HepG2 (cell line): ENCODE data around the gene CLTA. TPM values are rescaled to one million over a fixed set of nuclear protein-coding genes. Genes with fewer than 3 reads are reported as not detected.
A peak's percentile ranks its signal among the peaks of the same experiment; 100 is the strongest.

Experiments
- BRD4 ChIP-seq: sonication (generic); formaldehyde crosslinking; IDR thresholded peaks from 2 replicates; pipeline ENCODE4 v1.4.0; 2020; ENCODE audit warnings: missing genetic modification reagents
- CENPX ChIP-seq: sonication (generic); formaldehyde crosslinking; IDR thresholded peaks from 2 replicates; pipeline ENCODE4 v1.9.0; 2021; ENCODE audit warnings: mild to moderate bottlenecking, missing genetic modification reagents, moderate library complexity
- FOXA3 ChIP-seq: IDR thresholded peaks from 2 replicates; pipeline ENCODE4 v1.6.1; 2016; ENCODE audit warnings: missing genetic modification reagents, missing compliant biosample characterization
- FUBP1 ChIP-seq: sonication (generic); formaldehyde crosslinking; IDR thresholded peaks from 2 replicates; pipeline ENCODE4 v1.5.1; 2020; ENCODE audit warnings: missing genetic modification reagents, mild to moderate bottlenecking, borderline replicate concordance
- GPBP1L1 ChIP-seq: sonication (generic); formaldehyde crosslinking; IDR thresholded peaks from 2 replicates; pipeline ENCODE4 v1.5.0; 2020; ENCODE audit warnings: mild to moderate bottlenecking, missing genetic modification reagents
- HCFC1 ChIP-seq: fragments of 150-350 bp; IDR thresholded peaks from 2 replicates; pipeline ENCODE4 v1.6.1; 2014; ENCODE audit warnings: low read depth, low read length
- HES4 ChIP-seq: sonication (generic); formaldehyde crosslinking; IDR thresholded peaks from 2 replicates; pipeline ENCODE4 v1.9.0; 2021; ENCODE audit warnings: mild to moderate bottlenecking, missing genetic modification reagents, borderline replicate concordance
- IRF9 ChIP-seq: sonication (generic); formaldehyde crosslinking; IDR thresholded peaks from 2 replicates; pipeline ENCODE4 v1.8.0; 2022; ENCODE audit warnings: missing genetic modification reagents, mild to moderate bottlenecking, borderline replicate concordance
- IRX3 ChIP-seq: sonication (generic); formaldehyde crosslinking; IDR thresholded peaks from 2 replicates; pipeline ENCODE4 v1.8.1; 2023; ENCODE audit warnings: mild to moderate bottlenecking, low read depth, missing genetic modification reagents, borderline replicate concordance
- KLF13 ChIP-seq: sonication (generic); formaldehyde crosslinking; IDR thresholded peaks from 2 replicates; pipeline ENCODE4 v1.4.0; 2020; ENCODE audit warnings: mild to moderate bottlenecking, missing genetic modification reagents
- KMT2B ChIP-seq: IDR thresholded peaks from 2 replicates; pipeline ENCODE4 v1.6.1; 2016; ENCODE audit warnings: missing genetic modification reagents, missing compliant biosample characterization
- MEIS2 ChIP-seq: sonication (generic); formaldehyde crosslinking; IDR thresholded peaks from 2 replicates; pipeline ENCODE4 v1.9.0; 2021; ENCODE audit warnings: mild to moderate bottlenecking, missing genetic modification reagents
- RELA ChIP-seq: sonication (generic); formaldehyde crosslinking; IDR thresholded peaks from 2 replicates; pipeline ENCODE4 v1.4.0; 2020; ENCODE audit warnings: missing genetic modification reagents
- SIN3A ChIP-seq: IDR thresholded peaks from 2 replicates; pipeline ENCODE4 v1.6.1; 2011; ENCODE audit warnings: low read depth, mild to moderate bottlenecking, control low read depth, low read length, borderline replicate concordance
- SMARCC2 ChIP-seq: fragments of 450-650 bp; IDR thresholded peaks from 2 replicates; pipeline ENCODE4 v1.6.1; 2017; ENCODE audit warnings: antibody characterized with exemption, mild to moderate bottlenecking
- SNAPC5 ChIP-seq: sonication (generic); formaldehyde crosslinking; IDR thresholded peaks from 2 replicates; pipeline ENCODE4 v1.8.1; 2023; ENCODE audit warnings: mild to moderate bottlenecking, missing genetic modification reagents, borderline replicate concordance
- STAG1 ChIP-seq: sonication (generic); formaldehyde crosslinking; IDR thresholded peaks from 2 replicates; pipeline ENCODE4 v1.4.0; 2020; ENCODE audit warnings: missing genetic modification reagents
- TCF7L2 ChIP-seq: IDR thresholded peaks from 2 replicates; pipeline ENCODE4 v1.6.1; 2011; ENCODE audit warnings: mild to moderate bottlenecking, low read depth, low read length, moderate library complexity
- TP53 ChIP-seq: sonication (generic); formaldehyde crosslinking; conservative IDR thresholded peaks from 2 replicates; pipeline ENCODE4 v1.4.0; 2020; ENCODE audit warnings: missing genetic modification reagents
- XBP1 ChIP-seq: sonication (generic); formaldehyde crosslinking; IDR thresholded peaks from 2 replicates; pipeline ENCODE4 v1.5.0; 2020; ENCODE audit warnings: missing genetic modification reagents
- ZNF281 ChIP-seq: sonication (generic); formaldehyde crosslinking; IDR thresholded peaks from 2 replicates; pipeline ENCODE4 v1.4.0; 2020; ENCODE audit warnings: missing genetic modification reagents, borderline replicate concordance
- polyA plus RNA-seq, 8 experiments: library from polyadenylated mRNA; depleted of rRNA in 3 of 8; stranded (reverse) in 7 of 8; unstranded in 1 of 8; fragments of >200 nt; fragmentation: Illumina TruSeq in 4 of 8; extraction: Trizol in 4 of 8; gene quantifications; 2 replicates each; pipeline versions ENCODE4 v1.2.1 to v1.2.3, GENCODE V29; 2011 to 2016; ENCODE audit warnings: low read depth in 4 of 8, missing spikeins in 1 of 8, mixed read lengths in 1 of 8; ENCODE audit not compliant: insufficient read depth in 1 of 8
- total RNA-seq, 5 experiments: library from RNA; depleted of rRNA; stranded (reverse); fragments of >200 nt; fragmentation: Illumina TruSeq; extraction: Trizol; gene quantifications; 2 replicates each; pipeline ENCODE4 v1.2.3, GENCODE V29; 2016; ENCODE audit warnings: low read depth in 1 of 5
- TF ChIP-seq, protein P1 (sequence below): sonication (generic); formaldehyde crosslinking; IDR thresholded peaks from 2 replicates; pipeline ENCODE4 v1.4.0; 2020; ENCODE audit warnings: mild to moderate bottlenecking, missing genetic modification reagents

Gene CLTA
- total and polyA plus RNA-seq, 2 of the 13 experiments (the other 11 are each of a cell fraction or from before 2014, with no cell fraction given), result 143 to 222 TPM

DNA sequence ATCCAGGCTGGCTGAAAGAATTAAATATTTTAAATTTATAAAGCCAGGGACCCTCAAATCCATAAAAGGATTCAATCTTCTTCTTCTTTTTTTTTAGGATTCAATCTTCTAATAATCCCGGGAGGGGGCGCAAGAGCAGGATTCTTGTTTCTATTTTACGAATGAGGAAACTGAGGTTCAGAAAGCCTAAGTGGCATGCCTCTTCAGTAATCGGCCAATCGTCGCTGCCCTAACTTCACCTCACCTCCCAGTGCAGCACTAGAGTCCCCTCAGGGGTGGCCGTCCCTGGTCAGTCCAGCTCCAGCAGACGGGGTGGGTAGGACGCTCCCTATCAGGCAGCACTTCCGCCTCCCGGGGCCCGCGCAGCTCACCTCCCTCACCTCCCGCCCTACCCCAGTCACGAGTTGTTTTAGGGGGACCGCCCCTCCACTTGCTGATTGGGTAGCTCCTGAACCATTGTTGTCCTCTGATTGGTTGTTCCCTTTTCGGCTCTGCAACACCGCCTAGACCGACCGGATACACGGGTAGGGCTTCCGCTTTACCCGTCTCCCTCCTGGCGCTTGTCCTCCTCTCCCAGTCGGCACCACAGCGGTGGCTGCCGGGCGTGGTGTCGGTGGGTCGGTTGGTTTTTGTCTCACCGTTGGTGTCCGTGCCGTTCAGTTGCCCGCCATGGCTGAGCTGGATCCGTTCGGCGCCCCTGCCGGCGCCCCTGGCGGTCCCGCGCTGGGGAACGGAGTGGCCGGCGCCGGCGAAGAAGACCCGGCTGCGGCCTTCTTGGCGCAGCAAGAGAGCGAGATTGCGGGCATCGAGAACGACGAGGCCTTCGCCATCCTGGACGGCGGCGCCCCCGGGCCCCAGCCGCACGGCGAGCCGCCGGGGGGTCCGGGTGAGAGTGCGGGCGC lies at the start of gene CLTA (continued):
- no peak for TF ChIP-seq FUBP1 (CRISPR knock-in tag)
- peak; percentile 77; the same call in 1 of the 2 replicates for TF ChIP-seq BRD4 (CRISPR knock-in tag)
- no peak for TF ChIP-seq GPBP1L1 (CRISPR knock-in tag)
- peak; percentile 28; the same call in 1 of the 2 replicates for TF ChIP-seq FOXA3
- TF ChIP-seq STAG1, result no peak
- TF ChIP-seq RELA, result no peak
- peak; percentile 87 for TF ChIP-seq MEIS2 (CRISPR knock-in tag)
- peak; percentile 86 for TF ChIP-seq TP53 (CRISPR knock-in tag)
- TF ChIP-seq HES4 (CRISPR knock-in tag), result peak; percentile 89
- peak; percentile 79 for TF ChIP-seq IRF9
- TF ChIP-seq CENPX, result no peak
- TF ChIP-seq, protein P1, sequence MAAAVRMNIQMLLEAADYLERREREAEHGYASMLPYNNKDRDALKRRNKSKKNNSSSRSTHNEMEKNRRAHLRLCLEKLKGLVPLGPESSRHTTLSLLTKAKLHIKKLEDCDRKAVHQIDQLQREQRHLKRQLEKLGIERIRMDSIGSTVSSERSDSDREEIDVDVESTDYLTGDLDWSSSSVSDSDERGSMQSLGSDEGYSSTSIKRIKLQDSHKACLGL, result peak; percentile 55; the same call in 1 of the 2 replicates
- TF ChIP-seq SMARCC2, result no peak
- no peak for TF ChIP-seq HCFC1
- no peak for TF ChIP-seq SNAPC5
- TF ChIP-seq XBP1 (CRISPR knock-in tag), result 0 out of 2 replicates have a peak, but pooled peaks have one; percentile 68
- peak; percentile 51; the same call in 1 of the 2 replicates for TF ChIP-seq SIN3A
- peak; percentile 89 for TF ChIP-seq KMT2B (CRISPR knock-in tag)
- TF ChIP-seq IRX3 (CRISPR knock-in tag), result 0 out of 2 replicates have a peak, but pooled peaks have one; percentile 31
- no peak for TF ChIP-seq TCF7L2
- TF ChIP-seq KLF13 (CRISPR knock-in tag), result no peak
- TF ChIP-seq ZNF281 (CRISPR knock-in tag), result peak; percentile 10; the same call in 1 of the 2 replicates
